A549 (cell line): Measurements from ENCODE around the gene SCRN2. TPM values are rescaled to one million over a fixed set of nuclear protein-coding genes. Genes with fewer than 3 reads are reported as not detected.
A peak's percentile ranks its signal among the peaks of the same experiment; 100 is the strongest.

Experiments
- ATAC-seq, 2 experiments: fragments of 200-7000 bp in 1 of 2; fragments of >200 bp in 1 of 2; cut with Nextera tagmentation in 1 of 2; cut with Tn5 transposase in 1 of 2; 3 replicates each; pipeline versions ENCODE4 v1.8.0 to v1.9.1; 2018 to 2020; ENCODE audit warnings: mild to moderate bottlenecking in 1 of 2, moderate library complexity in 1 of 2
- CTCF ChIA-PET: fragments of 300-600 bp; sonication (Branson Sonifier 250); formaldehyde crosslinking; extraction: SDS; loops from one replicate; lab custom pipeline; 2021; ENCODE audit warnings: antibody characterized with exemption, inconsistent platforms; lab: Yijun Ruan, JAX
- POLR2A ChIA-PET: fragments of 350-600 bp; formaldehyde crosslinking; extraction: SDS; loops from one replicate; lab custom pipeline; 2021; ENCODE audit warnings: antibody characterized with exemption, inconsistent platforms; lab: Yijun Ruan, JAX
- DNase-seq, 2 experiments: peaks; one replicate each; pipeline versions ENCODE4 v3.0.0 to v3.0.0-alpha.2; 2011 to 2016; ENCODE audit warnings: low read depth in 1 of 2, low spot score in 1 of 2
- FAIRE-seq: peaks from 2 replicates; lab custom pipeline; 2011; peaks lifted over from hg19 to GRCh38; lab: Jason Lieb, UNC
- H3K27ac ChIP-seq, 2 experiments: fragments of >200 bp; sonication (Bioruptor Twin); formaldehyde crosslinking; 3 replicates each; pipeline ENCODE4 v1.5.1; 2016 to 2017
- H3K4me1 ChIP-seq: fragments of >200 bp; sonication (Bioruptor Twin); formaldehyde crosslinking; 3 replicates; pipeline ENCODE4 v1.6.1; 2016
- H3K4me2 ChIP-seq: fragments of >200 bp; sonication (Bioruptor Twin); formaldehyde crosslinking; 3 replicates; pipeline ENCODE4 v1.6.1; 2016
- H3K4me3 ChIP-seq: fragments of >200 bp; sonication (Bioruptor Twin); formaldehyde crosslinking; 3 replicates; pipeline ENCODE4 v1.5.1; 2016
- H3K9me3 ChIP-seq: fragments of >200 bp; sonication (Bioruptor Twin); formaldehyde crosslinking; 3 replicates; pipeline ENCODE4 v1.6.1; 2016
- CTCF ChIP-seq: fragments of >200 bp; sonication (Bioruptor Twin); formaldehyde crosslinking; IDR thresholded peaks from 3 replicates; pipeline ENCODE4 v1.5.1; 2016
- EP300 ChIP-seq, 2 experiments: fragments of >200 bp; sonication (Bioruptor Twin); formaldehyde crosslinking; IDR thresholded peaks; 2 replicates in 1 of 2; 3 replicates in 1 of 2; pipeline ENCODE4 v1.6.1; 2016 to 2017
- KDM1A ChIP-seq: fragments of 200-600 bp; sonication (generic); IDR thresholded peaks from 2 replicates; pipeline ENCODE4 v1.6.1; 2016; ENCODE audit warnings: low read depth, mild to moderate bottlenecking
- MAFK ChIP-seq: fragments of 450-650 bp; IDR thresholded peaks from 2 replicates; pipeline ENCODE4 v1.6.1; 2014; ENCODE audit not compliant: partially characterized antibody
- MAX ChIP-seq: IDR thresholded peaks from 2 replicates; pipeline ENCODE4 v1.6.1; 2012
- MYC ChIP-seq: IDR thresholded peaks from 2 replicates; pipeline ENCODE4 v1.6.1; 2012; ENCODE audit warnings: mild to moderate bottlenecking, inconsistent platforms, low read length, improper control_type of control experiment, borderline replicate concordance
- NR3C1 ChIP-seq: fragments of >200 bp; sonication (Bioruptor Twin); formaldehyde crosslinking; IDR thresholded peaks from 3 replicates; pipeline ENCODE4 v1.6.1; 2017
- POLR2AphosphoS2 ChIP-seq: conservative IDR thresholded peaks from 2 replicates; pipeline ENCODE4 v1.6.1; 2012; ENCODE audit warnings: low read length, improper control_type of control experiment, inconsistent platforms
- RAD21 ChIP-seq, 2 experiments: fragments of >200 bp in 1 of 2; sonication (Bioruptor Twin) in 1 of 2; formaldehyde crosslinking in 1 of 2; IDR thresholded peaks in 1 of 2; conservative IDR thresholded peaks in 1 of 2; 2 replicates in 1 of 2; 3 replicates in 1 of 2; pipeline ENCODE4 v1.6.1; 2012 to 2018; ENCODE audit warnings: inconsistent platforms in 1 of 2
- RFX5 ChIP-seq: fragments of 450-650 bp; IDR thresholded peaks from 2 replicates; pipeline ENCODE4 v1.7.1; 2014; ENCODE audit warnings: antibody characterized with exemption, mild to moderate bottlenecking, moderate library complexity
- SMC3 ChIP-seq: fragments of >200 bp; sonication (Bioruptor Twin); formaldehyde crosslinking; IDR thresholded peaks from 3 replicates; pipeline ENCODE4 v1.6.1; 2018; ENCODE audit warnings: inconsistent platforms
- WGBS: methylation state at CpG from one replicate; pipeline ENCODE4 v1.1.6; 2017; ENCODE audit errors: missing lambda C conversion rate; 5-methylcytosine and 5-hydroxymethylcytosine counted together
- polyA plus RNA-seq, 4 experiments: library from polyadenylated mRNA; depleted of rRNA in 3 of 4; stranded (reverse); fragments of >200 nt; fragmentation: RNase III in 1 of 4; extraction: RNeasy Plus Mini Kit Qiagen cat#74134 plus additional on column Dnase treatment in 1 of 4; gene quantifications; 2 replicates in 3 of 4; 3 replicates in 1 of 4; pipeline ENCODE4 v1.2.3, GENCODE V29; 2011 to 2017

The SCRN2 gene
- polyA plus RNA-seq, 2 of the 4 experiments (the other 2 are of a cell fraction): 25.8 to 43.7 TPM

DNA sequence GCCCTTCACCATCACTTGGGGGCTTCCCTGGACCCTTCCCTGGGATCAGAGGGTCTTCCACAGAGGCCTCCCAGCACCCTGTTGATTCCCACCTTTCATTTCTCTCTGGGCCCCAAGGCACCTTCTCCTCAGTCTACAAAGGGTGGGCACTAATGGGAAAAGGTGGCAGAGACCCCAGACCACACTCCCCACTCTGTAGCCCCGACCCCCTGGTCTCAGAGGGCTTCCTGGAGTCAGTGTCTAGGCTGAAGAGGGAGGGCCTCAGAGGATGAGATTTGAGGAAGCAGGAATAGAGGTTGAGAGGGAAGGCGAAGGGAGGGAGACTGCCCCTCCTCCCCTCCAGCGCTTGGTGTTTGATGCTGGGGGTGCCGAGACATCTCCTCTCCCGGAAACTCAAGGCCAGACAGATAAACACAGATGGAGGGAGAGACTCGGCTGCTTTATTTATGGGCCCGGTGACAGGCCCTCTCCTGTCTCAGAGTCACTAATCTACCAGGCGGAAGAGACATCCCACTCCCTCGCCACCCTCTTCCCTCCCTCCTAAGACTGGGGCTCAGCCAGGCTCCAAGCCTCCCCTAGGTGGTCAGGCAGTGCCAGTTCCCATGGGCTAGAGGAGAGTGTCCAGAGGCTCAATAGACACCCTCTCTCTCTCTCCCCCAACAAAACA, 36.4 kb upstream of the SCRN2 start:
- ATAC-seq (no peak; a peak in 1 of 6 replicates), DNase-seq (no peak), FAIRE-seq (no peak)
- Histone ChIP-seq H3K4me1 (0 out of 3 replicates have a peak, but pooled peaks cover 6% of the 10 kb centered on the region), H3K9me3 (no peaks in the 10 kb centered on the region), H3K4me2 (no peak overlapping the region), H3K27ac (no peak overlapping the region), H3K4me3 (no peak overlapping the region)
- TF ChIP-seq KDM1A: no peak
- ChIA-PET CTCF (interaction anchor here (1.1 to 18.8 kb wide), 4 partner anchors 9 to 31 kb away, joined by 4 to 1860 read pairs (median 224); partner anchors contain the start of genes LRRC46, MRPL10, SCRN2 and SP6), POLR2A (no interaction called here)
- 80% methylated on average over 9 of the region's 9 CpGs for WGBS

DNA sequence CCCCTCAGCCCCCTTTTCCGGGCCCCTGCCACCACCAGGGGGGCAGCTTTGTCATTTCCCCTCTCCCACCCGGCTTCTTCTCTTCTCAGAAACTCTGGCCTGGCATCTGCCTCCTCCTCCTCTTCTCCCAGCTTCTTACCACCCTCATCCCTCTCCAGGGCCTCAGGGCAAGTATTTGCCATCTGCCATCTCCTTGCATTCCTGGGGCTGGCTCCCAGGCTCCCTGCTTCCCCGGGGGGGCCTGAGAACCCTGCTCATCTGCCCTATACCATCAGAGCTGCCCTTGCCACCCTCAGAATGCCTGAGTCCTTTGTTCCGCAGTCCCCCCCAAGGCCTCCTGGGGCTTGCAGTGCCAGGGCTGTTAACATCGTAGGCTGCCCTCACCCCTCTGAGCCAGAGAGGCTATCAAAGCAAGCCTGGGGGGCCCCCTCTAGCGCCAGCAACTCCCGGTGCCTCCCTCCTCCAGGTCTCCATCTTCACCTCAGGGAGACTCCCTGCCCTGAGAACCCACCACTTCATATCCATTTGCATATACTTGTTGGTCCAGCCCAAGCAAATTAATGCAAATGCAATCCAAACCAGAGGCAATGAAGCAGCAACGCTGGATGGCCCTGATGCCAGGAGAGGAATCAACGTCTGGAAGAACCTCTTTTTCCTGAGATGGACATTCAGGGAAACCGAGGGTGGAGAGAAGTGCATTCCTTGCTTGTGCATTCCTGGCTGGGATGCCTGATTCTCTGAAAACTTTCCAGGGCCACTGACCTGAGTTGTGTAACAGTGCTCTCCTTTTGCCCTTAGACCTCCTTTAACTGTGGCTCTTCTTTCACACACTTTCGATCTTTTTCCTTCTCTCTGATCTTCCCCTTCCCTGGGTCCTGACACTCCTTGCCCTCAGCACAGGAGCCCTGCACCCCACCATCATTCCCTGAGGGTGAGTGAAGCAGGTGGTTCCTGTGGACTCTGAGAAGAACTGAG, 34.2 kb upstream of the SCRN2 start:
- DNase-seq (no peak), FAIRE-seq (no peak), ATAC-seq (peak; percentile 12 to 16; a peak in 2 of 6 replicates)
- Histone ChIP-seq H3K9me3 (no peaks in the 10 kb centered on the region), H3K4me3 (no peak overlapping the region), H3K27ac (peak overlapping the region in 1 of 2 experiments; percentile 10; a peak in 1 of 6 replicates), H3K4me2 (no peak overlapping the region), H3K4me1 (0 out of 3 replicates have a peak, but pooled peaks cover 6% of the 10 kb centered on the region)
- POLR2A ChIA-PET: interaction anchor here (0.7 kb wide), 1 partner anchor 20 kb away, joined by 5 read pairs; the partner anchor contains the start of gene SP2
- CTCF ChIA-PET: interaction anchor here (1.0 to 17.0 kb wide), 3 partner anchors 11 to 29 kb away, joined by 3 to 224 read pairs (median 224); partner anchors contain the start of genes SCRN2 and SP6
- no peak for TF ChIP-seq MYC
- WGBS: 46% methylated on average over 11 of the region's 11 CpGs

DNA sequence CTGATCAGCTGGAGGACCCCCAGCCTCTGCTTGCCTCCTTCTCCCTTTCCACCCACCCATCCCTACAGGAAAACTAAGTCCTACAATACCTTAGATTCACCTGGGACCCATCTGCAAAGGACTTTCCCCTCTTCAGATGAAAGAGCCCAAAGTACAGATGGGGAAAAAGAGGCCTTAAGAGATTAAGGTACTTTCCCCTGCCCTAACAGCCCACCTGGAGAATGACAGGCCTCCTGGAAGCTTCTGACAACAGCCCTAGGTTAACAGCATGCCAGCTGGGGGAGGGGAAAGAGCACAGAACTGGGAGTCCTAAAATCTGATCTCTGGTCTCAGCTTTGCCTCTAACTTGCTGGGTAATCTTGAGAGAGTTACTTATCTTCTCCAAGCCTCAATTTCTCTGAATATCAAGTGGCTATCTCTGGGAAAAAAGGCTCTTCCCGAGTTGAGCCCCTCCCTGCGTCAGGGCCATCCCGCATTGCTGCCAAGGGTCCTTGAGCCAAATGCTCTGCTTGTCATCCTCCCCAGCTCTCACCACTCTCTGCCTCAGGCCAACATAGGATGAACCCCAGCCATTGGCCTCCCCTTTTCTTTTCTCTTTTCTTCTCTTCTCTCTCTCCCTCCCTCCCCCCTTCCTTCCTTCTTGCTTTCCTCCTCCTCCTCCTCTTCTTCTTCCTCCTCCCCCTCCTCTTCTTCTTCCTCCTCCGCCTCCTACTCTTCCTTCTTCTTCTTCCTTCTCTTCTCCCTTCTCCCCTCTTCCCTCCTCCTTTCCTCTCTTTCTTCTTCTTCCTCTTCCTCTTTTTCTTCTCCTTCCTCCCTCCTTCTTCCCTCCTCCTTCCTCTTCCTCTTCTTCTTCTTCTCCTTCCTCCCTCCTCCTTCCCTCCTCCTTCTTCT, 32.4 kb upstream of the SCRN2 start:
- 58% methylated on average over 4 of the region's 4 CpGs for WGBS
- H3K4me1 ChIP-seq: 0 out of 3 replicates have a peak, but pooled peaks cover 6% of the 10 kb centered on the region
- POLR2A ChIA-PET: interaction anchor here (1.0 kb wide), 1 partner anchor 22 kb away, joined by 3 read pairs; no protein-coding TSS in a partner anchor
- no peak overlapping the region; a peak in 1 of 6 replicates for H3K27ac ChIP-seq
- CTCF ChIA-PET: interaction anchor here (0.9 to 17.0 kb wide), 4 partner anchors 10 to 42 kb away, joined by 4 to 224 read pairs (median 116); partner anchors contain the start of genes LRRC46, MRPL10, SCRN2 and SP6
- DNase-seq (no peak), FAIRE-seq (no peak), ATAC-seq (no peak)
- TF ChIP-seq MAFK (no peak), RAD21 (conservative IDR thresholded peaks at IDR 0.05 in 1 of 2, IDR thresholded peaks at IDR 0.05 in 1 of 2) (no peak), MAX (no peak), POLR2AphosphoS2 (no peak), EP300 (IDR thresholded peaks at IDR 0.05) (no peak), RFX5 (no peak), NR3C1 (no peak), MYC (no peak), CTCF (no peak), SMC3 (no peak)
- H3K9me3 ChIP-seq: no peaks in the 10 kb centered on the region
- H3K4me2 ChIP-seq: no peak overlapping the region
- H3K4me3 ChIP-seq: no peak overlapping the region
